ENCODE measurements around the gene PPY.
"Not testable (repeated sequence)": the region's sequence is repeated elsewhere in the genome, so short reads cannot be mapped to it uniquely, and the experiment has no call there.

The PPY gene

GRCh38 chr17:43928609-43929008, 13.7 kb downstream of the PPY start:
- DNase-seq = no peak

- DNase-seq = not testable (repeated sequence)
Measured at GRCh38 chr17:43927929-43928328, 14.3 kb downstream of the PPY start.

DNA sequence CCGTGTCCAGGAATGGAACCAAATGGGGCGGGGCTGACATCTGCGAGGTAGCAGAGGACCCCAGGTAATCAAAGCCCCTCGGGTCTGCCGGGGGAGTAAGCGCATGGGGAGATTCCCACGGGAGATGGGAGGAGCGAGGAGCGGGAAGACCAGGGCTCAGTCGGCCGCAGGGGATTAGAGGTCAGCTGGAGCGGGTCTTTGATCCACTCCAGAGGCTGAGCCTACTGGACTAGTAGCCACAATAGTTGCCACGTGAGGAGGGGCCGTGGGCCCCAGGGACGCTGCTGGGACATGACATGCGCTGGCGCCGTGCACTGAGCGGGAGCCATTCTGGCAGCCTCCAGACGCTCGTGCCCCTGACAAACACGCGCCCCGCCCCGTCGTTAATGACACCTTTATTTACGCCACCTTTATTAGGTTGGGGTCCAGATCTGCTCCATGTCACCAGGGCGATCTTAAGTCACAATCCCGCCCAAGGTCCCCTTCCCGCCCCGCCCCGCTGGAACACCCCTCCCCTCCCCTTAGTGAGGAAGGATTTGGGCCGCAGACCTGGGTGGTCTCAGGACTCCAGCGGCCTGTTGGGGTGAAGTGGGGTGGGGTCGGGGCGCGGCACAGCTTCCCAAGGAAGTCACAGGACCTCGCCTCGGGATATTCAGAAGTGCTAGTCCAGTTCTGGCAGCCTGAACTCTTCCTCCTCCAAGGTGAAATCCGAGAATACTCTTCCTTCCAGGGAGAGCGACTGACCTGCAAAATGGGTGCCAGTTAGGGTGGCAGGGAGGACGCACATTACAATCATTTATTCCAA, 15.0 kb downstream of the PPY start:
- DNase-seq = peak; percentile 32

- no peak for DNase-seq
Measured at GRCh38 chr17:43924558-43924957, 17.7 kb downstream of the PPY start.

DNA sequence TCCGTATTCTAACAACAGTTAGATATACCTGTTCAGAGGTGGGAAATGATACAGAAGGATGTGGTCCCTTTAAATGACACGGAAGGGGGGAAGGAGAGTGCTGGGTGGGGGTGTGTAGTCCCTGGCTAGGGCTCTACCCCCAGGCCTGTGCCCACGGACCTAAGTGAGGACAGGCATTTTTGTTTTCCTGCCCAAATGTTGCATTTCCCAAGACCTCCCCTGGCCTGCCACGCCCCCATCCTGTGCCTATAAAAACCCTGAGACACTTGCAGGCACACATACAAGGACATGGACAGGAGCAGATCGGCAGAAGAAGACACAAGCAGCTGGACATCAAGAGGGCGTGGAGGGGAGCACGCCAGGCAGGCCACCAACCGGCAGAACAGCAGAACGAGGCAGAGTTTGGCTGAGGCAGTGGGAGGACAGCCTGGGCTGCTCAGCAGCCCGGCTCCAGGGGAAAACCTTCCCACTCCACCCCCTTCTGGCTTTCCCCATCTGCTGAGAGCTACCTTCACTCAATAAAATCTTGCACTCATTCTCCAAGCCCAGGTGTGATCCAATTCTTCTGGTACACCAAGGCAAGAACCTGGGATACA, 21.7 kb downstream of the PPY start:
- no peak for DNase-seq

GRCh38 chr17:43918026-43918389, 24.3 kb downstream of the PPY start:
- DNase-seq = no peak

DNA sequence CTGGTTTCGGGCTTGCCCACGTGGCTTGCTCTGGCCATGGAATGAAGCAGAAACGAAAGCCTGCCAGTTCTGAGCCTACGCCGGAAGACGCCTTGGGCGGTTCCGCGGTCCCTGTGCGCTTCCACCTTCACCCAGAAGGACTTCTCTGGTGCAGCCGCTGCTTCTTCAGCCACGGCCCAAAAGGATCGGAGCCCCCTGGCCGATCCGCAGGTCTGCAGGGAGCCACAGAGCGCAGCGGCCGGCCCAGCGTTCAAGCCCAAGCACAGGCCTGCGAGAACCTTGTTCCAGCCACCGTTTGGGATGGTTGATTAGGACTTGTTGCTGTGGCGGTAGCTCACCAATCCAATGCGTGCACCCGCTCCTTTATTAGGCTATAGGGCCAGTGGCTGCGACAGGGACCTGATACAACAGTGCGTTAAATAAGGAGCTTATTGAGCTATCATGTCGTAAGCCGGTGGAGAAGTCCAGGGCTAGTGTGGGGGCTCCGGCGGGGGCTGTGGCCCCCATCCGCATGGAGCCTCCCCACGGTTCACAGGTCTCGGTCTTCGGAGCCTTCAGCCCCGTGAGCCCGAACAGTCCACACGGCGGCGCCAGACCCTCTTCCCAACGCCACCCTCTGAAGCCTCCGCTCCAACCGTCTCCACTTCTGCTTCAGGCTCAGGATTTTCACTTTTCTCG, 24.8 kb downstream of the PPY start:
- peak; percentile 72 for DNase-seq

- no peak for DNase-seq
Measured at GRCh38 chr17:43917016-43917347, 25.3 kb downstream of the PPY start.

DNA sequence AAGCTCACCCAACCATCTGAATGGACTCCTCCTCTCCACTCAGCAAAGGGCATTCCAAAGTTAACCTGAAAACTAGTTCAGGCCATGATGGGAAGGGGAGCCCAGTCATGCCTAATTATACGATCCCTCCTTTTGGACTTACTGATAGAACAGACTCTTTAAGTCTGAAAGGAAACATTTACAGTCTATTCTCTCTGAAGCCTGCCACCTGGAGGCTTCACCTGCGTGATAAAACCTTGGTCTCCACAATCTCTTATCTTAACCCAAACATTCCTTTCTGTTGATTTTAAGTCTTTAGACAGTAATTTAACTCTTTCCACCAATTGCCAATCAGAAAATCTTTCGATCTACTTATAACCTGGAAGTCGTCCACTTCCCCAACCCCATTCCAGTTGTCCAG, 25.9 kb downstream of the PPY start:
- DNase-seq = no peak

GRCh38 chr17:43915559-43915958, 26.7 kb downstream of the PPY start:
- DNase-seq = no peak

- DNase-seq = no peak
Measured at GRCh38 chr17:43914451-43914850, 27.8 kb downstream of the PPY start.

- no peak for DNase-seq
Measured at GRCh38 chr17:43913584-43913983, 28.7 kb downstream of the PPY start.

DNA sequence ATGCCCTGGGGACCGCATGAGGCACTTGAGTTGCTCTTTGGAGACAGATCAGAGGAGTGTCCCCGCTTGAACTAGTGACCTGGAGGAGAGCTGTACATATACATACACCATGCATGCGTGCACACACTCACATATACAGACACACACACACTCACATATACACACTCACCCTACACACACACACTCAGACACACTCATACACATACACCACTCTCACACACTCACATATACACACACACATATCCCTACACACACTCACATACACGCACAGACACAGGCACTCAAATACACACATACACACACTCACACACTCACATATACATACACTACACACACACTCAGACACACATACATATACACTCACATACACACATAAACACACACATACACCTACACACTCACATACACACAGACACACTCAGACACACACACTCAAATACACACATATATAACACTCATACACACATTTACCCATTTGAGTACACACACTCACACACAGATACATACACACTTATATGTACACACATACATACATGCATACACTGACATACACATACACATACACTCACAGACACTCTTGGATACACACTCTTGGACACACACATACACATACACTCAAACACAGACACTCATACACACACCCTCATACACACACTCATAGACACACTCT, 29.5 kb downstream of the PPY start:
- no peak for DNase-seq

- no peak for DNase-seq
Measured at GRCh38 chr17:43911904-43912303, 30.4 kb downstream of the PPY start.

GRCh38 chr17:43909537-43910231, 32.6 kb downstream of the PPY start:
- no peak for DNase-seq

DNA sequence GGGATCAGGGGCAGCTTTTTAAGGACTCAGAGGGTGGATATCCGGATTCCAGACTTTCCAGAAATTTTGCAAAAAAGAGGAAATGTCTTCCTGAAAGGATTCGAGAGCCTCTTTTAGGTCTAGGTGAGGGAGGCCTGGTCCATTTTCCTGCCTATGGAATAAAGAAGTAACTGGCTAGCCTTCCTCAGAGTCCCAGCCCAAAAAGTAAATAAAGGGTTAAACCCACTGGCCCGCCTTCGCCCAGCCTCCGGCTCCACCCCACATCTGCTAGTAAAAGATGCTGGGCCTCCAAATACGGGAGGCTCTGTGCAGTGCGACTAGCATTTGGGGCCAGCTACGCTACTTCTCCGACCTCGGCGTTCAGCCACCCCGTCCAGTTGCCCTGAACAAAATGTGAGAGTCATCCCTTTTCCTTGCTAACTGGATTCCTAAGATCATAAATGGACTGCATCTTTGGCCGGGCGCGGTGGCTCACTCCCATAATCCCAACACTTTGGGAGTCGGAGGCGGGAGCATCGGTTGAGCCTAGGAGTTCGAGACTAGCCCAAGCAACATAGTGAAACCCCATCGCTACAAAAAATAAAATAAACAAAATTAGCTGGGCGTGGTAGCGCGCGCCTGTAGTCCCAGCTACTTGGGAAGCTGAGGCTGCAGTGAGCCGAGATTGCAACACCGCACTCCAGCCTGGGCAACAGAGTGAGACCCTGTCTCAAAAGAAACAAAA, 34.1 kb downstream of the PPY start:
- peak; percentile 61 for DNase-seq

- peak; percentile 73 for DNase-seq
Measured at GRCh38 chr17:43907425-43907981, 34.8 kb downstream of the PPY start, which contains the start of gene MPP2. Gene MPP2 (minus strand): TSS chr17:43907536. CDS start chr17:43904460, 3,076 bp downstream.

DNA sequence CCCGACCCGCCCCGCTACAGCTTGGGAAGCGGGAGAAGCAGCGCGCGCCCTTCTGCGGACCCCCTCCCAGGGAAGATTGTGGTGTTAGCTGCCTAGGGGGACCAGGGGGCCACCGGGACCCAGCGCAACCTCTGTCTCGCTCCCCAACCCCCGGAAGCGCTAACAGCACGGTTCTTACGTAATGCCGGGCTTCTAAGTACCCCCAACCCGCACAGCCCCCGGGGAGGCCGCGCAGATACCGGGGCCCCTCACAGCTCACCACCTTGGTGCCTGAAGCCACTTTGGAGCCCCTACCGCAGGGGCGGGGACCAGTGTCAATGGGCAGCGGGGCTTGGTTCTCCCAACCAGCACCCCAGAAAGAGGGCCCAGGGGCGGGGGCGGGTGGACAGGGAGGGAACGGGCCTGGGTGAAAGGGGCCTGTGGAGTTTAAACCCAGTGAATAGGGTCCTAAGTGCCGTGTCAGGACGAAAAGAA, 35.3 kb downstream of the PPY start:
- no peak for DNase-seq

DNA sequence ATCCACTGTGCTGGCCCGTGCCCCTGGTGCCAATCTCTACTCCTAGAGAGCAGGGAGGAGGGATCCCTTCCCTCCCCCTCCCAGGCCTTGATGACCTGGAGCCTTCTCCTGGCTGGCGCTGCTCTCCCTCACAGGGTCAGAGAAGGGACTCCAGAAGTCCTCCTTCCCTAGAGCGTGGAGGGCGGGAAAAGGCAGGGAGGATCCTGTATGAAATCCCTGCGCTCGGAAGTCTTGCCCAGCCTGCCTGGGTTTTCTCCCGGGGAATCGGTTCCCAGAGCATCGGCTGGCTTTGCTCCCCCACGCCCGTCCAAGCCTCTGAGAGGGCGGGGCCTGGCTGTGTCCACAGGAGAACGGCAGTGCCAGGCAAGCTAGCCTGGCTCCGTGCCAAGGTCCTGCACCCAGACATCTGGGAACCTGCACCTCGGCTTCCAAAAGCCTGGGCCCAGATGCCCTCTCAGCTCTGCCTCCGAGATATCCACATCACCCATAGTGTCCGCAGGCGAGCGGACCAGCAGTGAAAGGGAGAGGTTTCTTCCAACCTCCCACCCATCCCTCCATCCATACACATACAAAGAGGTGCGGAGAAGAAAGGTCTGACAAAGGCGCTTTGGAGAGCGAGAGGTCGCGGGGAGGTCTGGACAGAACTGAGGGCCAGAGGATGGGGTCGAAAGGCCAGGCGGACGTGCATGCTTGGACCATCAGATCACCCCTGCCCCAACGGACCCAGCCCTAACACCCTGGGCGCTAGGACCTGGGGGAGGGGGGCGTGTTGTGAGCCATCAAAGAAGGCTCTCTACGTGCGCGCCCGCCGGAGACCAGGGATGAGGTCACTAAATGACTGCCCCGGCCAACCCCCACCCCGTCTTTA, 36.1 kb downstream of the PPY start:
- peak; percentile 62 for DNase-seq

GRCh38 chr17:43905400-43905984, 36.8 kb downstream of the PPY start:
- no peak for DNase-seq
